Fibroblast of lung (primary cell): ENCODE measurements around the gene THPO.

Source experiments
- CTCF ChIP-seq, 2 donors: IDR thresholded peaks in 1 of 2; conservative IDR thresholded peaks in 1 of 2; 1 replicate in 1 of 2; 2 replicates in 1 of 2; pipeline ENCODE4 v1.5.1; 2011 to 2012; ENCODE audit warnings: low read length in 2 of 2, control low read depth in 1 of 2, inconsistent platforms in 1 of 2, low read depth in 1 of 2, mild to moderate bottlenecking in 1 of 2
- EZH2 ChIP-seq: IDR thresholded peaks from 2 replicates; pipeline ENCODE4 v1.5.1; 2012; ENCODE audit warnings: low read length, control low read depth, mild to moderate bottlenecking; ENCODE audit errors: missing control alignments

DNA sequence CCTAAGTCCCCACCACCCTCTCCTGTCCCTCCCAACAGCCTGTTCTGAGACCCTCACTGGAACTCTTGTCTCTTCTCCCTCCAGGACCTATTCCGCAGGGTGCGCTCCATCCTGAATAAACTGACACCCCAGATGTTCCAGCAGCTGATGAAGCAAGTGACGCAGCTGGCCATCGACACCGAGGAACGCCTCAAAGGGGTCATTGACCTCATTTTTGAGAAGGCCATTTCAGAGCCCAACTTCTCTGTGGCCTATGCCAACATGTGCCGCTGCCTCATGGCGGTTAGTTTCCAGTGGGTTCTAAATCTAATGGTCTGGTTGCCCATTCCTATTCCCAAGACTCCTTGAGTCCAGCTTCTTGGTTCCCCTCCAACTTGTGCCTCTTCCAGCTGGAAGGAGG, 54.3 kb downstream of the THPO start:
- TF ChIP-seq CTCF (conservative IDR thresholded peaks at IDR 0.05 in 1 of 2, IDR thresholded peaks at IDR 0.05 in 1 of 2; ENCODE audit: low read depth in 1 of 2, low read length in 2 of 2) (no peak), EZH2 (no peak)
